MCF 10A (cell line): Measurements from ENCODE around the gene RNF207. TPM values are rescaled to one million over a fixed set of nuclear protein-coding genes. Genes with fewer than 3 reads are reported as not detected.

Experiments
- BruUV-seq: library from RNA; stranded (reverse); fragments of 400-500 nt; replicated peaks from 2 replicates; lab custom pipeline; 2021; lab: Mats Ljungman, UMichigan
- CTCF ChIA-PET: fragments of 300-600 bp; sonication (Branson Sonifier 250); formaldehyde crosslinking; extraction: SDS; loops from one replicate; lab custom pipeline; 2021; ENCODE audit warnings: antibody characterized with exemption, inconsistent platforms; lab: Yijun Ruan, JAX
- POLR2A ChIA-PET: fragments of 300-600, 350-650 bp; sonication (Branson Sonifier 250); formaldehyde crosslinking; extraction: SDS; loops from one replicate; lab custom pipeline; 2020; ENCODE audit warnings: antibody characterized with exemption, inconsistent platforms; lab: Yijun Ruan, JAX
- DNase-seq: peaks from one replicate; pipeline ENCODE4 v3.0.0-alpha.2; 2018; ENCODE audit not compliant: unreplicated experiment
- H3K27ac Mint-ChIP-seq: one replicate; pipeline ENCODE4 v1.8.0; 2022; ENCODE audit warnings: mild to moderate bottlenecking, low read depth, mixed read lengths; ENCODE audit not compliant: unreplicated experiment
- H3K27me3 Mint-ChIP-seq: one replicate; pipeline ENCODE4 v1.8.0; 2022; ENCODE audit warnings: mixed read lengths; ENCODE audit not compliant: insufficient read depth, unreplicated experiment
- H3K36me3 Mint-ChIP-seq: one replicate; pipeline ENCODE4 v1.8.0; 2022; ENCODE audit warnings: mild to moderate bottlenecking, moderate library complexity, mixed read lengths; ENCODE audit not compliant: insufficient read depth, unreplicated experiment
- H3K4me1 Mint-ChIP-seq: one replicate; pipeline ENCODE4 v1.8.0; 2022; ENCODE audit warnings: mixed read lengths; ENCODE audit not compliant: insufficient read depth, unreplicated experiment
- H3K4me3 Mint-ChIP-seq: one replicate; pipeline ENCODE4 v1.8.0; 2022; ENCODE audit warnings: mild to moderate bottlenecking, moderate library complexity, mixed read lengths; ENCODE audit not compliant: unreplicated experiment
- H3K9me3 Mint-ChIP-seq: one replicate; pipeline ENCODE4 v1.8.0; 2022; ENCODE audit warnings: mixed read lengths; ENCODE audit not compliant: unreplicated experiment
- intact Hi-C: fragments of 100-400 bp; cut with micrococcal nuclease; formaldehyde crosslinking; loops from 2 replicates; pipeline ENCODE4 v1.14.1; 2022
- total RNA-seq: library from RNA; stranded (reverse); gene quantifications from 2 replicates; pipeline ENCODE4 v1.2.3, GENCODE V29; 2022
- TF ChIP-seq, protein P1 (sequence below): fragments of 200-600 bp; IDR thresholded peaks from one replicate; pipeline ENCODE4 v1.8.0; 2022; ENCODE audit warnings: antibody characterized with exemption, mild to moderate bottlenecking; ENCODE audit not compliant: unreplicated experiment

The RNF207 gene
- total RNA-seq, 1 experiment from 2014 or later: 6.2 TPM

DNA sequence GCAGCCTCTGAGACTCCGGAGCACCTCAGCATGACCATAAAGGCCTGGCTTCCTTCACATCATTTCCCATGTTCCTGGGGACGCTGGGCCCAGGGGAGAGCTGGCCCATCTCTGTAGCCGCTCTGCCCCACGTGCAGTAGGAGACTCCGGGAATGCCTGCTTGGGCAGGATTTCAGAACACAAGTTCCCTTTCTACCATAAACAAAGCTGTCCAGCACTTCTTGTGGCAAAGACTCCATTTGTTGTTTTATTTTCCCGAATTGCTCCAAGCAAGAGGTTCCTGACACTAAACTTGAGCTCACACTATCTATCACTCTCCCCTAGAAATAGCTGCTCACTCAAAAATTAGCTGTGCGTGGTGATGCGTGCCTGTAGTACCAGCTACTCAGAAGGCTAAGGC is 47.7 kb upstream of the RNF207 start:
- Mint-ChIP-seq H3K27me3 (no peaks in the 10 kb centered on the region), H3K27ac (peak overlapping the region; percentile 84), H3K4me3 (no peak overlapping the region), H3K9me3 (no peaks in the 10 kb centered on the region), H3K36me3 (no peaks in the 10 kb centered on the region), H3K4me1 (peaks cover 26% of the 10 kb centered on the region)
- intact Hi-C loops: no loop called here
- CTCF ChIA-PET: interaction anchor here (0.6 to 1.3 kb wide), 6 partner anchors 34 to 106 kb away, joined by 3 to 6 read pairs (median 4); no protein-coding TSS in a partner anchor
- POLR2A ChIA-PET: interaction anchor here (1.1 to 1.6 kb wide), 4 partner anchors 13 to 78 kb away, joined by 3 to 10 read pairs (median 3); no protein-coding TSS in a partner anchor
- BruUV-seq: no TSS peak
- TF ChIP-seq, protein P1, sequence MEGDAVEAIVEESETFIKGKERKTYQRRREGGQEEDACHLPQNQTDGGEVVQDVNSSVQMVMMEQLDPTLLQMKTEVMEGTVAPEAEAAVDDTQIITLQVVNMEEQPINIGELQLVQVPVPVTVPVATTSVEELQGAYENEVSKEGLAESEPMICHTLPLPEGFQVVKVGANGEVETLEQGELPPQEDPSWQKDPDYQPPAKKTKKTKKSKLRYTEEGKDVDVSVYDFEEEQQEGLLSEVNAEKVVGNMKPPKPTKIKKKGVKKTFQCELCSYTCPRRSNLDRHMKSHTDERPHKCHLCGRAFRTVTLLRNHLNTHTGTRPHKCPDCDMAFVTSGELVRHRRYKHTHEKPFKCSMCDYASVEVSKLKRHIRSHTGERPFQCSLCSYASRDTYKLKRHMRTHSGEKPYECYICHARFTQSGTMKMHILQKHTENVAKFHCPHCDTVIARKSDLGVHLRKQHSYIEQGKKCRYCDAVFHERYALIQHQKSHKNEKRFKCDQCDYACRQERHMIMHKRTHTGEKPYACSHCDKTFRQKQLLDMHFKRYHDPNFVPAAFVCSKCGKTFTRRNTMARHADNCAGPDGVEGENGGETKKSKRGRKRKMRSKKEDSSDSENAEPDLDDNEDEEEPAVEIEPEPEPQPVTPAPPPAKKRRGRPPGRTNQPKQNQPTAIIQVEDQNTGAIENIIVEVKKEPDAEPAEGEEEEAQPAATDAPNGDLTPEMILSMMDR: no peak
- no peak for DNase-seq

DNA sequence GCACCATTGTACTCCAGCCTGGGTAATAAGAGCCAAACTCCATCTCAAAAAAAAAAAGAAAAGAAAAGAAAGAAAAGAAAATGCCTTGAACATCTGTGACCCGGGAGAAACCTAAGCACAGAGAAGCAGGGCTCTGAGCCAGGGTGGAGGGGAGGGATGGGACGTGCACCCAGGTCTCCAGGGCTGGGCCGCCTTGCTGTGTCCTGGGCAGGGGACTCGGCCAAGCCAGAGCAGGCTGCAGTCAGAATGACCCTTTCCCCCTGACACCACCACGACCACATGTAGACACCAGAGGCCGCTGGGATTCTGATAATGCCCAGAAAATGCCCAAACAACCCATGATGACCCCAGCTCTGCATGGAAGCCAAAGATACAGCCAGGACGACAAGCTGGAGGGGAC is 43.6 kb upstream of the RNF207 start:
- H3K27me3 Mint-ChIP-seq: peaks cover 23% of the 10 kb centered on the region
- DNase-seq: no peak
- CTCF ChIA-PET: interaction anchor here (0.8 kb wide), 1 partner anchor 111 kb away, joined by 4 read pairs; no protein-coding TSS in a partner anchor
- H3K4me1 Mint-ChIP-seq: peaks cover 19% of the 10 kb centered on the region
- intact Hi-C loops: no loop called here
- H3K9me3 Mint-ChIP-seq: no peaks in the 10 kb centered on the region
- no peak overlapping the region for H3K27ac Mint-ChIP-seq
- BruUV-seq: no TSS peak
- no peaks in the 10 kb centered on the region for H3K36me3 Mint-ChIP-seq
- TF ChIP-seq, protein P1: no peak
- no peak overlapping the region for H3K4me3 Mint-ChIP-seq
- POLR2A ChIA-PET: no interaction called here

DNA sequence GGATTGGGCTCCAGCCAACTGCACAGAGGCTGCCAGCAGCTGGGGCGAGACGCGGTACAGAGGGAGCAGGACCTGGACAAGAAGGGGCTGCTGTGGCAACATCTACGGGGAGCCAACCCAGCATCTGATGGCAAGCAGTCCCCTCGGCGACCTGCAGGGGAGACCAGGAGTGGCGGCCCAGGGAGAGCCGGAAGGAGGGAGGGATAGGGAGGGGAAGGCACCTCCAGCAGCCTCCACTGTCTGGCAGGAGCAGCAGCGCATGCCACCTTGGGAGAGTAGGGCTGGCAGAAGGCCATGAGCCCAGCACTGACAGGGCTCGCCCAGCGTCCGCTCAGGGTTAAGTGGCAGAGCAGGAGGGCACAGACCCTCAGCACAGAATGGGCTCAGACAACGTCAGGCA is 43.1 kb upstream of the RNF207 start:
- intact Hi-C loops: no loop called here
- ChIA-PET POLR2A (no interaction called here), CTCF (no interaction called here)
- Mint-ChIP-seq H3K27me3 (peaks cover 28% of the 10 kb centered on the region), H3K9me3 (no peaks in the 10 kb centered on the region), H3K4me1 (peaks cover 15% of the 10 kb centered on the region), H3K27ac (no peak overlapping the region), H3K4me3 (no peak overlapping the region), H3K36me3 (no peaks in the 10 kb centered on the region)
- no TSS peak for BruUV-seq
- no peak for DNase-seq
- TF ChIP-seq, protein P1: peak; percentile 10

DNA sequence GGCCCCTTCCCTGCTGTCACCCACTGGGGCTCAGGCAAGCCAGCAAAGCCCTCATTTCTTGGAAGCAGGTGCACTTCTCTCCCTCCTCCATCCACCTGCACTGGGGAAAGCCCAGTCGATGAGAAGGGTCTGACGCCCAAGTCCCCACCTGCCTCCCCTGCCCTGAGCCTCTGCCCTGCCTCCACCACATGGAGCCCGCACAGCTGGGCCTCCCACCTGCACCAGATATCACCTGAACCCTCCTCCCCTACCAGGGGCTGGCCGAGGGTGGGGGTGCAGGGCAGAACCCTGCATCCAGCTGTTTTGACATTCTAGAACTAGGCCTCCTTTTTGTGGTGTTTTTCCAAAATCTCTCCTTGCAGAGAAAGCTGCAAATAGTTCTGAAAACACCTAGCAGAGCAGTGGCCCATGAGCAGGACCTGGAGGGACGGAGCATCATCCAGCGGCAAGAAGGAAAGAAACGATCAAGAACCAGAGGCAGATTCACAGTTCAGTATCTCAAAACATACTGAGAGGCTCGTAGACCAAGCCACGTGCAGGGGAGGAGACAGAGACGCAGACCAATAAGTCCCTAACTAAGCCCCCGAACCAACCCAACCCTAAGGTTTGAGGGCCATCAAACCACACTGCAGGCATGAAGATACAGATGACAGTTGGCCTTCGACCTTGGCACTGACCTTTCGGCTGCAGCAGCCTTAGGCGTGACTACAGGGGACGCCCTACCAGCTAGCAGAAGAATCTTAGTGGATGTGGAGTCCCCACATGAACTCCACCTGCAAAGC is 42.5 kb upstream of the RNF207 start:
- TF ChIP-seq, protein P1: no peak
- peaks cover 34% of the 10 kb centered on the region for H3K27me3 Mint-ChIP-seq
- no peak overlapping the region for H3K4me3 Mint-ChIP-seq
- peaks cover 9% of the 10 kb centered on the region for H3K4me1 Mint-ChIP-seq
- BruUV-seq: no TSS peak
- CTCF ChIA-PET: interaction anchor here (0.5 kb wide), 1 partner anchor 100 kb away, joined by 3 read pairs; no protein-coding TSS in a partner anchor
- no peaks in the 10 kb centered on the region for H3K36me3 Mint-ChIP-seq
- POLR2A ChIA-PET: no interaction called here
- H3K27ac Mint-ChIP-seq: no peak overlapping the region
- DNase-seq: no peak
- intact Hi-C loops: no loop called here
- no peaks in the 10 kb centered on the region for H3K9me3 Mint-ChIP-seq
